Lung microvascular endothelial cell (primary cell): ENCODE data around the gene HIPK2. TPM values are rescaled to one million over a fixed set of nuclear protein-coding genes. Genes with fewer than 3 reads are reported as not detected.

Source experiments
- DNase-seq, 2 donors: peaks; one replicate each; pipeline versions ENCODE4 v3.0.0 to v3.0.0-alpha.2; 2010; ENCODE audit warnings: low read depth in 2 of 2
- total RNA-seq: library from RNA; depleted of rRNA; stranded (reverse); fragments of >200 nt; gene quantifications from 2 replicates; pipeline ENCODE4 v1.2.1, GENCODE V29; 2014

HIPK2 gene
- total RNA-seq, 1 donor from 2014 or later, result 10.9 TPM

DNA sequence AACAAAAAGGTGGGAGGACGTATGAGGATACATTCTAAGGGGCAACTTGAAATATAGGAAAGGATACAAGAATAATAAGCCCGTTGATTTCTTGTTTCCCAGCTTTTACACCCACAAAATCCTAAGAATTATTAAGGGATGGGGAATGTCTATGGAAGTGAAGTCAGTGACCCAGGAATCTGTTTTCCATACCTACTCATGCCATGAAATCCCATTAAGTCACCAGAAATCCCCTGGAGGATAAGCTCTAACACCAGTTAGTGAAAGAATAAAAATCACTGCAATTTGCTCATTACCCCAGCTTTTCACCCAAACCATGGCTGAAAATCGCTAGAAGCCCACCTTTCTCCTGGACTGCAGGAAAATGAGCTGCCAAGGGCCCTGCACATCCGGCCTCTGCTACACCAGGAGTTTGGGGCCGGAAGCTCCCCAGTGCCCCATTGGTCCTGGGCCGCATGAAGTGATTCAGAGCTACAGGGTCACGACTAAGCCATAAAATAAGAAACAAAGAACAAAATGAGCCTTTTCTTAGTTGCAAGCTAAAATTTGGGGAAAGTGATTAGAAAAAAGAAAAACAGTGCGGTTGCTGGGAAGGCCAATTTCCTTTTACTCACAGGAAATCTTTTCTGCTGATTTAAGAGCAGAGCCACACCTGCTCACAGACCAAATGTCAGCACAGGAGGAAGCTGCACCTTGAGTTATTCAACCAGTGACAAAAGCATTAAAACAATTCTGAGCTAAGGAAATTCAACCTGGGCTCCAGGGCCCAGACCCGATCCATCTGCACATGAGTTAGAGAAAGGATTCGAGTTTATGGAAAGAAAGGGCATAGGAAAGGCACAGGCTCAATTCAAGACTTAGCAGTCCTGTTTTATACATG is 40.3 kb downstream of the HIPK2 start:
- peak in 1 of 2 donors; percentile 48 for DNase-seq

GRCh38 chr7:139735912-139736595 is 41.7 kb downstream of the HIPK2 start:
- DNase-seq, result no peak

GRCh38 chr7:139735466-139735865 is 42.3 kb downstream of the HIPK2 start:
- no peak for DNase-seq

GRCh38 chr7:139734395-139734794 is 43.4 kb downstream of the HIPK2 start:
- DNase-seq, result peak in 1 of 2 donors; percentile 72

DNA sequence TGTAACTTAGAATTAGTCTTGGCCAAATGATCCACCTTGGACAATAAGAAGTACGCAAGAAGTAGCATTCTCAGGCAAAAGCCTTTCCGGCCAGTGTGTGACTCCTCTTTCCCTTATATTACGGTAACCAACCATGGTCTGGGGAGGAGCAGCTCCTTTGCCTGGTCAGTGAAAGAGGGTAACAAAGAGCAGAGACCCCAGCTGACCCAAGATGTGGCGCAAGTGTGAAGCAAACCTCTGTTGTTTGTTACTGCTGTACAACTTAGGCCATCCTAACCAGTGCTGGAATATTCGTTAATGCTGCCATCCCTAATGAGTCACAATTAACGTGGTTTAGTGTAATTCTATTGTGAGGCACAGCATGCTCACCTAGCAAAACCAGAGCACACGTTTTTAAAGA is 44.0 kb downstream of the HIPK2 start:
- DNase-seq, result no peak

DNA sequence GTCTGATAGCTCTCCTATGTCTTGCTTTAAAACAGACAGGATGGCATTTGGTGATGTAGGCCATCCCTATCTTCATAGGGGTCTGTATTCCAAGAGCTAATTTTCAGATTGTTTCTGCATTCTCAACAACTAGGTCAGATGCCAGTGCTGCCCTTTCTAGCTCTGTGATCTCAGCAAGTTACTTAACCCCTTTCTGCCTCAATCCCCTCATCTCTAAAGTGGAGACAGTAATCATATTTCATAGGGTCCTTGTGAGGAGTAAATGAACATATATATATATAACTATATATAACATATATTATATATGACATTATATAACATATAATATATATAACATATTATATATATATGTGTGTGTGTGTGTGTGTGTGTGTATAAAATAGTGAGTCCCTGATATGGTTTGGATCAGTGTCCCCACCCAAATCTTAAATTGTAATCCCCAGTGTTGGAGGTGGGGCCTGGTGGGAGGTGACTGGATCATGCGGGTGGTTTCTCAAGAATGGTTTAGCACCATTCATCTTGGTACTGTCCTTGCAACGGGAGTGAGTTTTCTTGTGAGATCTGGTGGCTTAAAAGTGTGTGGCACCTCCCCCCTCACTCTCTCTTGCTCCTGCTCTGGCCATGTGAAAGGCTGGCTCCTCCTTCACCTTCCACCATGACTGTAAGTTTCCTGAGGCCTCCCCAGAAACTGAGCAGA is 45.2 kb downstream of the HIPK2 start:
- DNase-seq, result no peak

GRCh38 chr7:139731802-139732470 is 45.9 kb downstream of the HIPK2 start:
- DNase-seq, result peak; percentile 53 to 80

- DNase-seq, result peak; percentile 41 to 64
Measured at GRCh38 chr7:139730746-139731612, 46.8 kb downstream of the HIPK2 start.

GRCh38 chr7:139728203-139728602 is 49.6 kb downstream of the HIPK2 start:
- DNase-seq, result no peak

GRCh38 chr7:139727151-139727705 is 50.6 kb downstream of the HIPK2 start:
- peak in 1 of 2 donors; percentile 31 for DNase-seq

DNA sequence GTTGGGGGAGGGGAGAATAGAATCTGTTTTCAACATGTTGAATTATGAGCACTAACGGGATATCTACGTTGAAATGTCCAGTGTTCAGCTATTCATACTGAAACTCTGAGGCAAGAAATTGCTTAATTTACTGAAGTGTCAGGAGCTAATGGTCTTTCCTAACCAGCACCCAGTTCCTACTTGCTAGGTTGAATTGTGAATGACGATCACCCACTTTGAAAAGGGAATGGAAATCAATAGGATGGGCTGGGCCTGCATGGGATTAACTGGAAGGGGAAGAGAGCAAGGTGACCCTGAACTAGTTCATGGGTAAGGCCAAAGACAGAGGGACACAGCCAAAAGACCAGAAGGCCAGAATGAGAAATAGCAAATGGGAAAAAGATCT is 51.3 kb downstream of the HIPK2 start:
- DNase-seq, result no peak

GRCh38 chr7:139725858-139726484 is 51.8 kb downstream of the HIPK2 start:
- DNase-seq, result no peak

- DNase-seq, result peak in 1 of 2 donors; percentile 54
Measured at GRCh38 chr7:139725077-139725476, 52.7 kb downstream of the HIPK2 start.

DNA sequence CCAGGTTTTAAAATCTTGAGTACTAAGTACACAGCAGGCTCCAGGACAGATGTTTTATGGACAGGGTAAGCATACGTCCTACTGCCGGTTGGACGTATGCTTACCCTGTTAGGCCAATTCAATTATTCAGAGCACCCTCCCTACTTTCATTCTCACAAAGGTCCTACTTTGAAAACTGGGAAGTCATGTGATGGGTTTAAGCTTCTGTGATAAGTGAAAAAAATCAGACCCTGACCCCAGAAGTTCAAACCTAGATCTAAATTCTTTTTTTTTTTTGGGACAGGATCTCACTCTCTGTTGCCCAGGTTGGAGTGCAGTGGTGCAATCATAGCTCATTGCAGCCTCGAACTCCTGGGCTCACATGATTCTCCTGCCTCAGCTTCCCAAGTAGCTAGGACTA is 55.2 kb downstream of the HIPK2 start:
- DNase-seq, result no peak

DNA sequence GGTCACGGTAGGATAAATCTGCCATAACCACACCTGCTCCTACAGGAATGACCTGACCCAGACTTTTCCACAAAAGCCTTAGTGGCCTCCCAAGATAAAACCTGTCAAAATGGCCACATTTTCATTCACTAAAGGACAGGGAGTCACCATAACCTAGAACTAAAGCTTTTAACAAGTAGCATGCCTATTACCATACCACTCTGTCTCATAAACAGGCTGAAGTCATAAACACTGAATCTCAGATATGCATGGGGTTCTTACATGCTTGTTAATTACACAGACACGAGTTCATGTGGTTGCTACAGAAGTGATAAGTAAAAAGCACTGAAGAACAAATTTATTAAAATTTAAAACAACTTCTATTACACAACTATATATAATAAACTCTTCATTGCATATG is 56.0 kb downstream of the HIPK2 start:
- DNase-seq, result no peak

- no peak for DNase-seq
Measured at GRCh38 chr7:139721417-139721816, 56.4 kb downstream of the HIPK2 start.

GRCh38 chr7:139720705-139721231 is 57.0 kb downstream of the HIPK2 start:
- peak; percentile 86 to 97 for DNase-seq

GRCh38 chr7:139720186-139720585 is 57.6 kb downstream of the HIPK2 start:
- DNase-seq, result no peak

DNA sequence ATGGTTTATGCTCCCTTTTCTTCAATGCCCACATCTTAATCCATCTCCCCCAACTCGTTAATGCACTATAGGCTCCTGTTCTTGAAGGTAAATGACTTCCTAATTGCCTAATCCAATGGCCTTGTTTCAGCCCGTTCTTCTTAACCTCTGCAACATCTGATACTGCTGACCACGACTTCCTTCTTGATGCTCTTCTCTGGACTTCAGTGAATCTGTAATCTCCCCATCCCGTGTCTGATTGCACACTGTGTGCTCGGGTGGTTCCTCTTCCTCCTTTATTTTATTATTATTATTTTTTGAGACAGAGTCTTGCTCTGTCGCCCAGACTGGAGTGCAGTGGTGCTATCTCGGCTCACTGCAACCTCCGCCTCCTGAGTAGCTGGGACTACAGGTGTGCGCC is 58.9 kb downstream of the HIPK2 start:
- DNase-seq, result no peak

DNA sequence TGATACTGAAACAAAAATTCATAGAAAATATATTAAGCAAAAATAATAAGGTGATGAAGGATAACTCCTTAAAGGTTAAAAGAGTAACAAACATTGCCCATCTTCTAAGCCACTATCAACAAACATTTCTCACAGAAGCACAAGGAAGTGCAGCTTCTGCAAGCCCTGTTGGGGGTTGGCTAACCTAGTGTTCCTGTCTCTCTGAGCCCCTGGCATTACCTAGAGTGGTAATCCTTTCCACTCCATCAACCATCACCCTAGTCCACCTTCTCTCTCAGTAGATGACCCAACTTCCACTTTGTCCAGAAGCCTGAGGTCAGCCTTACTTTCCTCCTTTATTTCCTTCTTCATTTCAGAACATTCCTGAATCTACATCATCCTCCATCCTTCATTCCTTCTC is 59.7 kb downstream of the HIPK2 start:
- DNase-seq, result no peak
